ENCODE measurements around the gene IGFBP6.

Gene IGFBP6

GRCh38 chr12:53123578-53124351 is 26.3 kb downstream of the IGFBP6 start:
- DNase-seq = no peak

- no peak for DNase-seq
These were observed 26.9 kb downstream of the IGFBP6 start for GRCh38 chr12:53124352-53124723.

- no peak for DNase-seq
These were observed 29.7 kb downstream of the IGFBP6 start for GRCh38 chr12:53127169-53127568.

GRCh38 chr12:53128780-53129569 is 31.5 kb downstream of the IGFBP6 start:
- no peak for DNase-seq

- DNase-seq = no peak
These were observed 34.4 kb downstream of the IGFBP6 start for GRCh38 chr12:53131844-53132243.

- no peak for DNase-seq
These were observed 36.3 kb downstream of the IGFBP6 start for GRCh38 chr12:53133722-53134121.

- DNase-seq = no peak
These were observed 45.9 kb downstream of the IGFBP6 start for GRCh38 chr12:53143355-53143754.

GRCh38 chr12:53145383-53146260 is 48.2 kb downstream of the IGFBP6 start:
- DNase-seq = no peak

- no peak for DNase-seq
These were observed 49.7 kb downstream of the IGFBP6 start for GRCh38 chr12:53147181-53147580.

- DNase-seq = no peak
These were observed 50.2 kb downstream of the IGFBP6 start for GRCh38 chr12:53147653-53148052.

- DNase-seq = no peak
These were observed 53.6 kb downstream of the IGFBP6 start for GRCh38 chr12:53151039-53151438.

Measured in NCI-H2171 (cell line).